Spleen (tissue), 11 donors: Measurements from ENCODE around the gene PKIB. TPM values are rescaled to one million over a fixed set of nuclear protein-coding genes. Genes with fewer than 3 reads are reported as not detected.

Experiments
- DNase-seq: peaks from one replicate; pipeline ENCODE4 v3.0.0-alpha.2; 2020
- H3K27ac ChIP-seq, 8 donors: fragments of 200-600 bp; sonication (generic) in 7 of 8; 1 replicate in 4 of 8; 2 replicates in 4 of 8; pipeline versions ENCODE4 v1.5.0 to v1.8.0; 2016 to 2021; ENCODE audit warnings: inconsistent platforms in 4 of 8, mild to moderate bottlenecking in 4 of 8, moderate library complexity in 1 of 8
- H3K27me3 ChIP-seq, 7 donors: fragments of 200-600 bp; sonication (generic) in 6 of 7; replicated peaks in 1 of 7; 1 replicate in 4 of 7; 2 replicates in 3 of 7; pipeline versions ENCODE4 v1.5.0 to v1.8.0; 2016 to 2021; ENCODE audit warnings: inconsistent platforms in 3 of 7, mild to moderate bottlenecking in 1 of 7
- H3K36me3 ChIP-seq, 6 donors: fragments of 200-600 bp; sonication (generic) in 5 of 6; 1 replicate in 4 of 6; 2 replicates in 2 of 6; pipeline versions ENCODE4 v1.5.0 to v1.8.0; 2016 to 2021; ENCODE audit warnings: inconsistent platforms in 2 of 6
- H3K4me1 ChIP-seq, 6 donors: fragments of 200-600 bp; sonication (generic) in 5 of 6; 1 replicate in 3 of 6; 2 replicates in 3 of 6; pipeline versions ENCODE4 v1.5.0 to v1.8.0; 2016 to 2021; ENCODE audit warnings: inconsistent platforms in 3 of 6
- H3K4me3 ChIP-seq, 8 donors: fragments of 200-600 bp; sonication (generic) in 7 of 8; 1 replicate in 4 of 8; 2 replicates in 4 of 8; pipeline versions ENCODE4 v1.5.0 to v1.8.0; 2016 to 2021; ENCODE audit warnings: inconsistent platforms in 4 of 8, mild to moderate bottlenecking in 4 of 8, moderate library complexity in 2 of 8
- H3K9me3 ChIP-seq, 8 donors: fragments of 200-600 bp; sonication (generic) in 7 of 8; 1 replicate in 4 of 8; 2 replicates in 4 of 8; pipeline versions ENCODE4 v1.5.0 to v1.8.0; 2016 to 2021; ENCODE audit warnings: inconsistent platforms in 4 of 8
- CTCF ChIP-seq, 11 experiments: fragments of 200-600 bp in 7 of 11; fragments of 450-650 bp in 4 of 11; sonication (generic) in 4 of 11; IDR thresholded peaks in 8 of 11; conservative IDR thresholded peaks in 3 of 11; 1 replicate in 7 of 11; 2 replicates in 4 of 11; pipeline versions ENCODE4 v1.4.0 to v1.8.0; 2016 to 2021; ENCODE audit warnings: antibody characterized with exemption in 11 of 11, inconsistent platforms in 4 of 11, mild to moderate bottlenecking in 1 of 11
- POLR2A ChIP-seq, 3 donors: fragments of 450-650 bp; IDR thresholded peaks; one replicate each; pipeline ENCODE4 v1.5.1; 2017; ENCODE audit warnings: antibody characterized with exemption in 3 of 3, mild to moderate bottlenecking in 1 of 3
- POLR2AphosphoS5 ChIP-seq, 3 donors: sonication (generic); formaldehyde crosslinking; IDR thresholded peaks; one replicate each; pipeline ENCODE4 v1.5.1; 2017; ENCODE audit warnings: antibody characterized with exemption in 3 of 3
- WGBS, 5 donors: extraction: QIAGEN DNeasy Blood & Tissue Kit in 3 of 5; methylation state at CpG; one replicate each; pipeline versions ENCODE4 v1.1.5 to v1.1.7; 2013 to 2018; 5-methylcytosine and 5-hydroxymethylcytosine counted together
- intact Hi-C: fragments of 100-400 bp; cut with DNase I; formaldehyde crosslinking; loops from one replicate; pipeline ENCODE4 v1.15.0; 2023; ENCODE audit warnings: low total_unique reads
- polyA plus RNA-seq, 3 donors: library from polyadenylated mRNA; stranded (reverse); fragments of 200-250 nt; gene quantifications; one replicate each; pipeline ENCODE4 v1.2.1, GENCODE V29; 2013
- total RNA-seq, 7 donors: library from RNA; depleted of rRNA in 3 of 7; stranded (reverse); fragments of >200 nt in 3 of 7; fragmentation: NEBNext Ultra II Directional in 4 of 7; extraction: Animal tissue kit (Norgen Biotek cat#: 25700) in 4 of 7; gene quantifications; one replicate each; pipeline versions ENCODE4 v1.1.0 to v1.2.1, GENCODE V29; 2016 to 2021
- donor health status: healthy with polysubstance abuse.
- donor health status: DM: no; HTN: no; CAD: no; lungs with moderate emphysema.
- donor health status: DM: no; HTN: no; CAD: no.
- donor health status: Bipolar disorder and iron deficiency.
- donor health status: healthy.
- donor health status: DM: no; HTN: no; CAD: no.
- donor health status: DM: yes; HTN: yes; CAD: no.

Gene PKIB
- total and polyA plus RNA-seq, 10 donors = 0.85 to 3.0 (median 1.4) TPM; not detected in 2

- H3K9me3 ChIP-seq = no peaks in the 10 kb centered on the region
- no peaks in the 10 kb centered on the region for H3K36me3 ChIP-seq
- no peak for TF ChIP-seq CTCF (IDR thresholded peaks at IDR 0.05 in 8 of 11, conservative IDR thresholded peaks at IDR 0.05 in 3 of 11)
- no peak for TF ChIP-seq POLR2AphosphoS5 (IDR thresholded peaks at IDR 0.05)
- intact Hi-C loops = no loop called here
- H3K4me3 ChIP-seq = peak overlapping the region; percentile 14 to 73 (median 50)
- peaks cover 0 to 65% (median 26%) of the 10 kb centered on the region in 7 donors for H3K27me3 ChIP-seq
- DNase-seq = peak; percentile 78
- peak overlapping the region in 1 of 8 donors; percentile 18 for H3K27ac ChIP-seq
- WGBS, 5 donors = 1 to 7% (median 2%) methylated on average over 24 to 42 of the region's 42 CpGs
- peaks cover 4 to 25% (median 19%) of the 10 kb centered on the region in 6 donors for H3K4me1 ChIP-seq
Measured at GRCh38 chr6:122610690-122611455, 668 bp downstream of the PKIB start.

GRCh38 chr6:122612838-122613237 lies 2.6 kb downstream of the PKIB start:
- Histone ChIP-seq H3K36me3 (no peaks in the 10 kb centered on the region), H3K9me3 (no peaks in the 10 kb centered on the region), H3K27ac (no peak overlapping the region), H3K27me3 (peaks cover 0 to 67% (median 26%) of the 10 kb centered on the region in 7 donors), H3K4me1 (peaks cover 4 to 25% (median 19%) of the 10 kb centered on the region in 6 donors), H3K4me3 (no peak overlapping the region)
- WGBS, 5 donors = 67 to 83% (median 76%) methylated on average over 3 of the region's 3 CpGs
- TF ChIP-seq POLR2AphosphoS5 (IDR thresholded peaks at IDR 0.05) = no peak
- TF ChIP-seq CTCF (IDR thresholded peaks at IDR 0.05 in 8 of 11, conservative IDR thresholded peaks at IDR 0.05 in 3 of 11) = no peak
- TF ChIP-seq POLR2A (IDR thresholded peaks at IDR 0.05) = no peak
- DNase-seq = no peak
- intact Hi-C loops = no loop called here

- TF ChIP-seq CTCF (IDR thresholded peaks at IDR 0.05 in 8 of 11, conservative IDR thresholded peaks at IDR 0.05 in 3 of 11) (no peak), POLR2AphosphoS5 (IDR thresholded peaks at IDR 0.05) (no peak), POLR2A (IDR thresholded peaks at IDR 0.05) (no peak)
- no peak for DNase-seq
- Histone ChIP-seq H3K27me3 (peaks cover 0 to 67% (median 26%) of the 10 kb centered on the region in 7 donors), H3K27ac (no peak overlapping the region), H3K36me3 (no peaks in the 10 kb centered on the region), H3K4me3 (no peak overlapping the region), H3K9me3 (no peaks in the 10 kb centered on the region), H3K4me1 (peaks cover 4 to 25% (median 19%) of the 10 kb centered on the region in 6 donors)
- WGBS, 5 donors = 41 to 56% (median 53%) methylated on average over 1 of the region's 1 CpG
- intact Hi-C loops = no loop called here
Measured at GRCh38 chr6:122614303-122614702, 4.1 kb downstream of the PKIB start.

DNA sequence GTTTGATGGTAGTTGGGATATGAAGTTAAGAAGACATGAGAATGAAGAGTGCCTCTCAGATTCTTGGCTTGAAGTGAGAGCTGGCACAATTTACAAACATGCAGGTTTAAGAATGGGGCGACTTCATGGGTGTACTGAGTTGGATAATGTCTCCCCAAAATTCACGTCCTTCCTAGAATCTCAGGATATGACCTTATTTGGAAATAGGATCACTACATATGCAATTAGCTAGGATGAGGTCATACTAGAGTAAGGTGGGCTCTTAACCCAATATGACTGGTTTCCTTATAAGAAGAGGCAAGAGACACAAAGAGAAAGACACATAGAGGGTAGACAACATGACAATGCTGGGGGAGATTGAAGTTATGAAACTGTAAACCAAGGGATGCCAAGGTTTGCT lies 5.2 kb downstream of the PKIB start:
- H3K4me1 ChIP-seq = peaks cover 4 to 14% (median 12%) of the 10 kb centered on the region in 6 donors
- H3K36me3 ChIP-seq = no peaks in the 10 kb centered on the region
- H3K27me3 ChIP-seq = peaks cover 0 to 60% (median 20%) of the 10 kb centered on the region in 7 donors
- DNase-seq = no peak
- no peak overlapping the region for H3K27ac ChIP-seq
- 76 to 88% (median 79%) methylated on average over 2 of the region's 2 CpGs for WGBS, 5 donors
- no peak overlapping the region for H3K4me3 ChIP-seq
- H3K9me3 ChIP-seq = no peaks in the 10 kb centered on the region
- no peak for TF ChIP-seq POLR2AphosphoS5 (IDR thresholded peaks at IDR 0.05)
- no peak for TF ChIP-seq POLR2A (IDR thresholded peaks at IDR 0.05)
- no peak for TF ChIP-seq CTCF (IDR thresholded peaks at IDR 0.05 in 8 of 11, conservative IDR thresholded peaks at IDR 0.05 in 3 of 11)
- intact Hi-C loops = no loop called here
